HL-60/S4 treated with retinoic acid at 250 ng/mL for 4 days and 3 days (cell line): Measurements from ENCODE around the gene CDK14.
"Not testable (repeated sequence)": the region's sequence is repeated elsewhere in the genome, so short reads cannot be mapped to it uniquely, and the experiment has no call there.

Source experiments
- in situ Hi-C: fragments of 300-500 bp; cut with MboI; formaldehyde crosslinking; loops from 2 replicates; pipeline ENCODE4 v1.7.0; 2022; ENCODE audit warnings: low sequenced_read_pairs

CDK14 gene

DNA sequence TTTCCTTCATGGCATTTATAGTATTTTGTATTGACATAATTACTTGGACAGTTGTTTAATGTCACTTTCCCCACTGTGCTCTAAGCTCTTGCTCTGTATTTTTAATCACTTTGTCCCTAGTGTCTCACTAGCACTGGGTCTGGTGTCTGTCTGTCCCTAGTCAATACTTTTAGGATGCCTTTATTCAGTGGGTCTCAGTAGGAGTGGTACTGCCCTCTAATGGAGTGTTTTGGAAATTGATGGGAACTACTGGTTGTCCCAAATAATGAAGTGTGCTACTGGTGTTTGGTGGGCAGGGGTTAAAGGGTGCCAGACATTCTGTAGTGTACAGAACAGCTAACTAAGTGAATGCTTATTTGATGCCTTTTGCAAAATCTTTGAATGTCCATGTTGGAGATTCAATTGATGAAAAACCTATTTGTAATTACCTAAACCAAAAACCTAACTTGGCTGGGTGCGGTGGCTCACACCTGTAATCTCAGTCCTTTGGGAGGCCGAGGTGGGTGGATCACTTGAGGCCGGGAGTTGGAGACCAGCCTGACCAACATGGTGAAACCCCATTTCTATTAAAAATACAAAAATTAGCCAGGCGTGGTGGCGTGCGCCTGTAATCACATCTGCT, 33.3 kb downstream of the CDK14 start:
- in situ Hi-C loops, result no loop called here

DNA sequence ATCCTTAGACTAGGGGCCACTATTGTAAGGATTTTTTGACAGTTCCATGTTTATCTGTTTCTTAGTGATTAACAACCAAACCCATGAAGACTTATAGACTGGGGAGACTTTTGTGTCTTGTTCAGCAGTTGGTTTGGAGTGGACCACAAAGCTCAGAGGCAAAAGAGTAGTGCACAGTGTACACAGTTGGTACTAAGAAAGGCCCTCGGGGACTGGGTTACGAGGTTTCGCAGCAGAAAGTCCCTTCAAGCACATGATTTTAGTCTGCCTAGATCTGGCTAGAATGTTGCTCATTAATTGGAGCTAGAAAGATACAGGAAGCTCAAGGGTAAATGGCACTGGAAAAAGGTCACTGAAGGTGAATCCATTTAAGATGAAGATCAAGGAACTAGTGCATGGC, 35.4 kb downstream of the CDK14 start:
- in situ Hi-C loops, result no loop called here

DNA sequence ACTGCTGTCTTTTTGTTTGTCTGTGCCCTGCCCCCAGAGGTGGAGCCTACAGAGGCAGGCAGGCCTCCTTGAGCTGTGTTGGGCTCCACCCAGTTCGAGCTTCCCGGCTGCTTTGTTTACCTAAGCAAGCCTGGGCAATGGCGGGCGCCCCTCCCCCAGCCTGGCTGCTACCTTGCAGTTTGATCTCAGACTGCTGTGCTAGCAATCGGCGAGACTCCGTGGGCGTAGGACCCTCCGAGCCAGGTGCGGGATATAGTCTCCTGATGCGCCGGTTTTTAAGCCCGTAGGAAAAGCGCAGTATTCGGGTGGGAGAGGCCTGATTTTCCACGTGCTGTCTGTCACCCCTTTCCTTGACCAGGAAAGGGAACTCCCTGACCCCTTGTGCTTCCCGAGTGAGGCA, 43.6 kb downstream of the CDK14 start:
- in situ Hi-C loops, result not testable (repeated sequence)

DNA sequence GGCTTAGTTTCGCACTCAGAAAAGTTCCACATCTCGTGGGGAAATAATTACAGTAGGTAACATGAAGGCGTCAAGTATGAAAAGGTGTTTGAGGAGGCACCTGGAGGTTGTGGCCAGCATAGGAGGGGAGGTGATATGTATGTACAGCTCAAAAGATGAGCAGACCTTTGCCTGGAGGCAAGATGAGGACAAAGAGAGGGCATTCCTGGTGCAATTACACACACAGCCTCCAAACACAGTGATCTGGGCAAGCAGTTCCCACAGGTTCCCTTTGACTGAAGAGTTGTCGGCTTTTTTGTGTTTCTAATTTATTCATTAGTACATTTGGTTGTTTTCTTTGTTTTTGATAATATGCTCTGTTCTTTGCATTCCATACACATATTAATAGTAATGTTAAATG, 46.9 kb downstream of the CDK14 start:
- in situ Hi-C loops, result no loop called here

DNA sequence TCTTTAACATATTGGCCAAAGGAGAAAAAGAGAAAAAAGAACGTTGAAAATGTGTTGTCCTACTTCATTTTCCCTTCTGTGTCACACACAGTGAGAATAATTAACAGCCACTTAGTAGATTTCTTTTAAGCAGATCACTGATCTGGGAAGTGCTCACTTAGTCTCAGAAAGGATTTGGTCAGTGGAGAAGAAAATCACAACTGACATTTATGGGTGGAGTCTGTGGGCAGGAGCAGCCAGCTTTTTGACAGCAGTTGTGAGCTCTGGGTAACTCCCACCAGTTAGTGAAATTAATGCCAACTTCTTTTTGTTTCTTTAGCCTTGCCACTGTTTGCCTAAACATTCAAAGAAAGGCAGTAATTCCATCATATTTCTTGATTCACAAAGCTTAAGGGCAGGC, 49.7 kb downstream of the CDK14 start:
- in situ Hi-C loops, result no loop called here

DNA sequence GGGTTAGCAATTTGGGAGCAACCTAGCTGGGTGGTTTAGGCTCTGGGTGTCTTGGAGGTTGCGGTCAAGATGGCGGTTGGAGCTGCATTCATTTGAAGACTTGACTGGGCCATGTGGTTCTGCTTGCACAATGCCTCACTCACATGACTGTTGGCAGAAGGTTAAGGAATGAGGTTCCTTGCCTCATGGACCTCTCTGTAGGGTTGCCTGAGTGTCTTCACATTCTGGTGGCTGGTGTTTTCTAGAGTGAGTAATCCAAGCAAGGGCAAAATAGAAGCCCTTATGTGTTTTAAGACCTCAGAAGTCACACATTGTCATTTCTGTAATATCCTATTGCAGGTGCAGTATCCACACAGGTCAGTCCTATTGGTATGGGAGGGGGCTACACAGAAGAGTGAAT, 52.0 kb downstream of the CDK14 start:
- in situ Hi-C loops, result no loop called here

DNA sequence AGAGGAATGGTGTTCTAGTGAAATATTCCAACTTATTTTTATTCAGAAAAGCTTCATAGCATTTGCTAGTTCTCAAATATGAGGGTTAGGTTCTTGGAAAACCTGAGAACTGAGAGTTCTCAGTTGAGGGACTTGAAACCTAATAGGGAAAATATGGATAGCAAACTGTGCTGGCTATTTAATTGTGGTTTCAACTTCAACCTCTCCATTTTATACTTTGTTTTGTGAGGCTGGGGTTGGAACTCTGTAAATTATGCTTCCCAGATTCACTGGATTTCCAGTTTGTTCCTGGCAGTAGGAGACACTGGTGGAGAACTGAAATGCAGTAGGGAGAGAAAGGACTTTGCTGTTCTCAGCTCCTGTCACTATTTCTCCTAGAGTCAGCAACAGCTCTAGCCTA, 52.7 kb downstream of the CDK14 start:
- in situ Hi-C loops, result no loop called here

DNA sequence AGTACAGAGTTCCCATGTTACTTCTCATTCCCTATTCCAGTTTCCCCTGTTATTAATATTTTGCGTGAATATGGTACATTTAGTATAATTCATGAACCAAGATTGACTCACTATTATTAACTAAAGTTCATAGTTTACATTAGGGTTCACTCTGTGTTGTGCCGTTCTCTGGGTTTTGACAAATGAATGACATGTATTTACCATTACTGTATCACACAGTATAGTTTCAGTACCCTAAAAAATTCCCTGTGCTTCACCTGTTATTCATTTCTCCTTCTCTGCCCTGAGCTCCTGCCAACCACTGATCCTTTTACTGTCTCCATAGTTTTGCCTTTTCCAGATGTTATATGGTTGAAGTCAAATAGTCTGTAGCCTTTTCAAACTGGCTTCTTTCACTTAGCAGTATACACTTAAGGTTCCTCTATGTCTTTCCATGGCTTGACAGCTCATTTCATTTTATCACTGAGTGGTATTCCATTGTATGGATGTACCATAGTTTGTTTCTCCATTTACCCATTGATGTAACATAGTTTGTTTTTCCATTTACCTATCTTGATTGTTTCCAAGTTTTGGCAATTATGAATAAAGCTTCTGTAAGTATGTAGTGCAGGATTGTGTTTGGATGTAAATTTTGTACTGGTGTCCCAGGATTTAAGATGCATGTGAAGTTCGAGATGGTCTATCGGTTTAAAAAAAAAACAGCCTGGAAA, 58.8 kb downstream of the CDK14 start:
- in situ Hi-C loops, result no loop called here

DNA sequence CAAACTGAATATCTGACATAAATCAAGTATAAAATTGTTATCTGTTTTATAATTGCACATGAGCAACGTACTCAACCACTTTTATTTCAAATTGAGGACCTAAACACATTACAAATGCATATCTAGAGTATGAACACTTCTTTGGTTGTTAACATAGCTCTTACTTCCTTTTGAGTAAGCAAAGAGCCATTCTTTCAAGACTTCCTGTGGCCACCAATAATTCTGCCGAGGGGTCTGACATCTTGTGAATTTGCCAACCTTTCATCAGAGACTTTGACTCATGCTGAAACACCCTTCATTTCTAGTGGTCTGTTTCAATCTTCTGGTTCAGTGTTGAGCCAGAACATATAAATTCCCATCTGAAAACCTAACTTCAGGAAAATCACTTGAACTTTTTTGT, 59.4 kb downstream of the CDK14 start:
- in situ Hi-C loops, result no loop called here

DNA sequence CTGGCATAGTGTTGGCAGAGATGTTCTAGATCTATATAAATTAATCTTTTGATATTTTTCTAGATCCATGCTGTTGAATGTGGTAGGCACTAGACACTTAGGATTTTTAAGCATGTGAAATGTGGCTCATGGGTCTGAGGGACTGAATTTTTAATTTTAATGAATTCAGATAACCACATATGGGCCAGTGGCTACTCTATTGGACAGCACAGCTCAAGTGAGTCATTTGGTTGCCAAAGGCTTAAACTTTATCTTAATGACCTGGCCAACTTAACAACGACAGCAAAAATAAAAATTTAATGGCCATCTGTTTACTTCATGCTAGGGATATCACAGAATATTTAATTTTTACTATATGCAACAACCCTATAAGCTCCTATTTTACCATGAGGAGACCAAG, 61.4 kb downstream of the CDK14 start:
- in situ Hi-C loops, result no loop called here

DNA sequence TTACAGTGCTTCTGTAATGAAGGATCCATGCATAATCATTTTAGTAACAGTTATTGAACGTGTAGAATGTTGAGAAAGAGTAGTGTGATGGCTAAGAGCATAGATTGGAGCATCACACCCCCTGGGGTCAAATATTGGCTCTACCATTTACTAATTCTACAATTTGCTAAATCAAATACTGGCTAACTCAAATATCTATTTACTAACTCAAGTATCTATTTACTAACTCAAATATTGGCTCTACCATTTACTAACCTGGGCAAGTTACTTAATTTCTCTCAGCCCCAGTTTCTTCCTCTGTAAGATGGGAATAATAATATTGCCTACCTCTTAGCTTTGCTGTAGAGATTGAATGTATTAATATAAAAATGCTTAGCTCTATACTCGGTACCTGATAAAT, 64.0 kb downstream of the CDK14 start:
- in situ Hi-C loops, result no loop called here

DNA sequence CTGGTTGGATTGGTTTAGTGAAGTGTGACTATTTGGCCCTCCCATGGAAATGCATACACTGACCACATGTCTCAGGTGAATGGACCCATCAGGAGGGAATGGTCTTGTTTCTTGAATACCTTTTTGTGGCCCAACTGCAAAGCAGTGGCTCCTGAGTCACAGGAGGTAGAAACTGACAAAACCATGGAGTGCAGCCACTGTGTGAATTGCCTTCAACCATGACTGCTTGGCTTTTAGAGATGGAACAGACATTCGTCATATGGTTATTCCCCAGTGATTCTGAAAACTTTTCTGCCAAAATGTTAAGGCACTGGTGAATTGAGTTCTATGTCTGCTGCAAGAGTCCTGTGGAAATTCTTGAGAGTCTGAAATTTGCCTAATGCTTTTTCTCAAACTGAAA, 64.7 kb downstream of the CDK14 start:
- in situ Hi-C loops, result no loop called here

DNA sequence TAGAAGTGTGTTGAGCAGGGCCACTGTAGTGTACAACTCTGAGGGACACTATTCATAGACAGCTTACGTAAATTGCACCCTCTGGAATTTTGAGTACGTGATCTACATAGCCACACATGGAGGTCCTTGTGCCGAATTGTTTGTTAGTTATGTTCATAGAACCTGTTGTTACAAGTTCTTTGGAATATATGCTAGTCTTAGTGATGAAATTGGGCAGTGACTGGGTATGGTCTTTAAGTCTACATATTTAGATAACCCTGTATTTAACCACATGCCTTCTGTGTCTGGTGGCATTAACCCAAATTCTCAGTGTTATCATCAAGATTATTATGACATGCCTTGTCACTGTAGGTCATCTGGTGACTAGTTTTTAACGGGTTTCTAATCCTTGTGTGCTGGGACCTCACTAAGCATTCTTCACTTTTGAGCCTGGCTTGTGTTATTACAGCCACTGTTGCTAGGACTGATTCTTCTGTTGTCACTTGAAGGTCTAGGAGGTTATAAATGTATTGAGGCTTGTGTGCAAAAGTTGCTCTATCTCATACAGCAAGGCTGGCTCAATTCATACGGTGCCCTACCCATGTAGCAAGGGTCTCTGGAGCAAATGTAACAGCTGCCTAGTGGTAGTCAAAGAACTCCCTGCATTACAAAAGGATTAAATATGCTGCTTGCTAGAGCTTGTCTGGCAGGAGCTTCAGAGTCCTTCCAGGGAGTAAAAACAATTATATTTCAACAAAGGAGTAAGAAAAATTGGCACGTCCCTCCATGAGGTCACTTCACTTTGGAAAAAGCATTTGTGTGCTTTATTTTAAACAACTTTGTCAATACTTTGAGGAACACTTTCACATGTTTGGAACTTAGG, 65.4 kb downstream of the CDK14 start:
- in situ Hi-C loops, result no loop called here

DNA sequence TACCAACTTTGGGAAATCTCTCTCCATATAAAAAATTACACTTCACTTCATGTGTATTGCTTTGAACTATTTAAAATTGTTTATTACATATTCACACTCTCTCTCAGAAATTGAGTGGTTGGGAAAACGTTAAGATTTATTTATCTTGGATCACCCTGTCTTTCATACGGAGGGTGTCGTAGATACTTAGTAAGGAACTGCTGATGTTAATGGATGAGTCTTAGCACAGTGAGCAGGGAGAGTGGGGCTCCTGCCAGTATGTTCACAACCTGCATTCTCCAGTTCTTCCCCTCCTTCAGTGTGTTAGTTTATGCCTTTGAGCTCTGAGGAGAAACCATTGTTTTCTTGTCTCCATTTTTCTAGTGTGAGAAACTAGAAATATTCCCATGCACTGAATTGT, 67.1 kb downstream of the CDK14 start:
- in situ Hi-C loops, result no loop called here

DNA sequence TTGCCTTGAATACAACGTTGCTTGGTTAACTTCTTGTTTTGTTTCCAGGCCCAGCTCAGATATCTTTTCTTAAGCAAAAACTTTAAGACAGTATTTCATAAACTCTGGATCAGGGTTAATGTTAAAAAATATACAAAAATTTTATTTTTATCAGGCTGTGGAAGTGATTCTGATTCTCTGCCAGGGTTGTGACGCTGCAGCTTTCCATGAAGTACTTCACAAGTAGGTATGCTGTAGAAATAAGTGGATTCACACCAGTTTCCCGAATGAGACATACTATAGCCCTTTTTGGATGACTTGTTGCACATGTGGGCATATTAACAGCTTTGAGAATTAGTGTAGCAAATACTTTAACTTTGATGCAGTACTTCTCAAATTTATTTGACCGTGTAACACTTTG, 70.1 kb downstream of the CDK14 start:
- in situ Hi-C loops, result no loop called here

DNA sequence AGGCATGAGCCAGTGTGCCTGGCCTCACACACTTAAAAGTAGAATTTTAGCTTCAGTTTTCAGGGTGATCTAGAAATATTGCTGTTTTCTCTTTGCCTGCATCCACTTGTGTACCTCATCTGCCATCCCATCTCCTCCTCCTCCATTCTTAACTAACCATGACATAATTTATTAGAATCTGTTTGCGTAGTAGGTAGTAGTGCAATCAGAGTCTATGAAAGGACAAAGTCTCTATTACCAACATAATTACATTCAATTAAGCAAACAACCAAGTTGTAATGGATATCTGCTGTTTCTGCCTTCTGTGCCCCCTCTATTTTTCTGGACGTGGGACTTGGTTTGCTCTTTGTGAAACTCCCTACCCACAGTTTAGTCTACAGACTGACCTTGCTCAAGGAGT, 72.9 kb downstream of the CDK14 start:
- in situ Hi-C loops, result no loop called here

DNA sequence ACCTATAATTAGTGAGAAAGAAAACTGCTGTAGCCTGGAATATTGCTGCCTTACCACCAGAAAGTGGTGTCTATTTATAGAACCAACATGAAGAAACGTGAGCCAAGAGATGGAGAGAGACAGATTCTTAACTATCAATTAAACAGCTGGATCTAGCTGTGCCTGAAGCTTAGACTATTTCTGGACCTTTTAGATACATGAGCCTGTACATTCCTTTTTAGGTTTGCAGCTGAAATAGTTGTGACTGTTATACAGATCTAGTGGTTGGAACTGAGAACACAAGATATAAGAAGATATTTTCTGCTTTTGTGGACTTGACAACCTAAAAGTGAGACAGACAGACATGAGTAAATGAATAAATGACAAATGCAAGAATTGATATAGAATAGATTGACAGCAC, 73.4 kb downstream of the CDK14 start:
- in situ Hi-C loops, result no loop called here

DNA sequence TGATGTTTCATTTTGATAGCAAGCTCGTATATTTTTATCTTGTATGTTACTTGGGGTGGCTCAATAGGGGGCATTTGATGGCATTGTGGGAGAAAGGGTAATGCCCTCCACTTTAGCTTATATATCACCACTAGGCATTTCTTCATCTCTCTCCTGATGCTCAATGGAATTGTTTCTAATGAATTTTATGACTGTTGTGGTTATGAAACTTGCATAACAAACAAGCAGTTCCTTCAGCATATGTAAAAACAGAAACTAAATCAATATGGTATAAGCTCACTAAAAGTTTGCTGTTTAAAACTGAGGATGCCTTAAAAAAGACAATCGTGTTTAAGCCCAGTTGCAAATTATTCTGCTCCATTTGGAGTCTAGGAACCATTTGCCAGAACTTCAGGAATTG, 75.5 kb downstream of the CDK14 start:
- in situ Hi-C loops, result no loop called here

DNA sequence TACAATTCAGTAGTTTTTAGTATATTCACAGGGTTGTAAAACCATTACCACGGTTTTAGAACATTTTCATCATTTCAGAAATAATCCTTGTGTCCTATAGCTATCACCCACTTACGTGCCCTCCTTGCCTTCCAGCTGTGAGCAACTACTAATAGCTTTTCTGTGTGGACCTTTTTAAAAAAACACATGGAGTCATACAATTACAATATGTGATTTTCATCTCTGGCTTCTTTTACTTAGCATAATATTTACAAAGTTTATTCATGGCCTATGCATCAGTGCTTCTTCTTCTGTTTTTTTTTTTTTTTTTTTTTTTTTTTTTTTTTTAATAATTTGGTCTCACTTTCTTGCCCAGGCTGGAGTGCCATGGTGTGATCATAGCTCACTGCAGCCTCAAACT, 76.1 kb downstream of the CDK14 start:
- in situ Hi-C loops, result no loop called here

DNA sequence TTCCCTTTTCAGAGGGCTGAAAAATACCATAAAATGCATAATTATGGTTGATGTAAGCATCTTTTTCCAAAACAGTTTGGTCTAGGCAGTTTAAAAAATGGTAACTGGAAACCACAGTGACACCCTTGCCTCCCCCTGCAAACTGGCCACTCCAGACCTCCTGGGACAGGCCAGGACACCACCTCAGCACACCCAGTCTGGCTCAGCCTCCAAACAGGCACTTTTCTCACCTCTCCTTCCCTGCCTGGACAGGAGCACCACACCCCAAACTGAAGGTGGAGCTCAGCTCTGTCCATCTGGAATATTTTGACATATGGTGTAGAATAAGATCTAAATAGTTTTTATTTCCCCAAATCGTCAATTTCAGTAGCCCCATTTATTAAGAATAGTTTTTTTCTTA, 78.5 kb downstream of the CDK14 start:
- in situ Hi-C loops, result no loop called here

DNA sequence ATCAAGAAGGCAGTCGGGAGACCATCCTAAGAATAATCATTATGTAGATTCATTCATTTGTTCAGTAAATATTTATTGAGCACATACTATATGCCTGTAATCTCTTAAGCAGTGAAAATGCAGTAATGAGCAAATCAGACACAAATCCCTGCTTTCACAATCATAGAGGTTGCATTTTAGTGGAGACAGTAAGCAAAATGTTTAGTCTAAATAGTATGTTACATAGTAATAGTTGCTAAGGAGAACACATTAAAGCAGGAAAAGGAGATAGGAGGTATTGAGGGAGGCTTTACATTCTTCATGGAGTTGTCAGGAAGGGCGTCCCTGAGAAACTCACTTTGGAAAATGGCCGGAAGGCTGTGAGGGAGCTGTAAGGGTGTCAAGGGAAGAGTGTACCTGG, 79.9 kb downstream of the CDK14 start:
- in situ Hi-C loops, result no loop called here
